GM21515 (cell line): Measurements from ENCODE around the gene HNRNPA2B1.
"Not testable (repeated sequence)": the region's sequence is repeated elsewhere in the genome, so short reads cannot be mapped to it uniquely, and the experiment has no call there.

Experiments
- ATAC-seq: cut with Tn5 transposase; IDR thresholded peaks from one replicate; pipeline ENCODE4 v1.9.1; 2021; ENCODE audit not compliant: unreplicated experiment

Gene HNRNPA2B1

GRCh38 chr7:26166684-26167266 lies 33.8 kb downstream of the HNRNPA2B1 start:
- peak; percentile 30 for ATAC-seq

GRCh38 chr7:26165950-26166683 lies 34.4 kb downstream of the HNRNPA2B1 start:
- no peak for ATAC-seq

GRCh38 chr7:26163804-26164203 lies 36.7 kb downstream of the HNRNPA2B1 start:
- ATAC-seq, result not testable (repeated sequence)

- no peak for ATAC-seq
Measured at GRCh38 chr7:26162431-26162830, 38.1 kb downstream of the HNRNPA2B1 start.

- no peak for ATAC-seq
Measured at GRCh38 chr7:26160896-26161295, 39.6 kb downstream of the HNRNPA2B1 start.

GRCh38 chr7:26159243-26159642 lies 41.3 kb downstream of the HNRNPA2B1 start:
- no peak for ATAC-seq

GRCh38 chr7:26157520-26158105 lies 42.9 kb downstream of the HNRNPA2B1 start:
- no peak for ATAC-seq

DNA sequence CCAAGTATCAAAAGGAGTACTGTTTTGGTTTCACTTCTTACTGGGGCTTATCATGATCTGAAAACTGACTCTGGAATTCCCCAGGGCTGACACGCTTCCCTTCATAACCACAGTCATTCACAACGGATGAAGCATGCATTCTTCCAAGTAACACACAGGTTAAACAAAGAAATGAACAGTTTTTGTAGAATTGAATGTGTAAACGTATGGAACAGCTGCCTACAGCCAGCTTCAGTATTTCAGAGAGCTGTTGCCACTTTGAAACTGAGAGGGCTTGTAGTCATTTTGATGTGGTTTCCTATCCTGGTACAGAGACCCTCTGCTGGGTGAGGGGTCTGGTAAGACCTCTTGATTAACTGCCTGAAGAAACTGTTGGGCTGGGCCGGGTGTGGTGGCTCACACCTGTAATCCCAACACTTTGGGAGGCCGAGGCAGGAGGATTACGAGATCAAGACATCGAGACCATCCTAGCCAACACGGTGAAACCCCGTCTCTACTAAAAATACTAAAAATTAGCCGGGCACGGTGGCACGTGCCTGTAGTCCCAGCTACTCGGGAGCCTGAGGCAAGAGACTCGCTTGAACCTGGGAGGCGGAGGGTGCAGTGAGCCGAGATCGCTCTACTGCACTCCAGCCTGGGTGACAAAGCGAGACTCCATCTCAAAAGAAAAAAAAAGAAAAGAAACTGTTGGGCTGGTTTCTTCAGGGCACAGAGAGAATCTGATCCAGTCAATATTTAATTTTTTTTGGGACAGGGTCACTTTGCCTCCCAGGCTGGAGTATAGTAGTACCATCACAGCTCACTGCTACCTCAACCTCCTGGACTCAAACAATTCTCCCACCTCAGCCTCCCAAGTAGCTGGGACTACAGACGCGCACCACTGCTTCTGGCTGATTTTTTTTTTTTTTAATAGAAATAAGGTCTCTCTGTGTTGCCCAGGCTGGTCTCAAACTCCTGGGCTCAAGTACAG lies 43.8 kb downstream of the HNRNPA2B1 start:
- peak; percentile 31 for ATAC-seq

- ATAC-seq, result no peak
Measured at GRCh38 chr7:26155531-26156375, 44.8 kb downstream of the HNRNPA2B1 start.

GRCh38 chr7:26153823-26154783 lies 46.4 kb downstream of the HNRNPA2B1 start:
- no peak for ATAC-seq

- ATAC-seq, result no peak
Measured at GRCh38 chr7:26153241-26153822, 47.2 kb downstream of the HNRNPA2B1 start.

GRCh38 chr7:26152782-26153240 lies 47.7 kb downstream of the HNRNPA2B1 start:
- ATAC-seq, result peak; percentile 19

- peak; percentile 62 for ATAC-seq
Measured at GRCh38 chr7:26151953-26152781, 48.4 kb downstream of the HNRNPA2B1 start, which contains the start of gene NFE2L3. Gene NFE2L3, plus strand, starts transcription at chr7:26152198. Its CDS starts 301 bp downstream, at chr7:26152499.

GRCh38 chr7:26151650-26151952 lies 48.9 kb downstream of the HNRNPA2B1 start:
- no peak for ATAC-seq

DNA sequence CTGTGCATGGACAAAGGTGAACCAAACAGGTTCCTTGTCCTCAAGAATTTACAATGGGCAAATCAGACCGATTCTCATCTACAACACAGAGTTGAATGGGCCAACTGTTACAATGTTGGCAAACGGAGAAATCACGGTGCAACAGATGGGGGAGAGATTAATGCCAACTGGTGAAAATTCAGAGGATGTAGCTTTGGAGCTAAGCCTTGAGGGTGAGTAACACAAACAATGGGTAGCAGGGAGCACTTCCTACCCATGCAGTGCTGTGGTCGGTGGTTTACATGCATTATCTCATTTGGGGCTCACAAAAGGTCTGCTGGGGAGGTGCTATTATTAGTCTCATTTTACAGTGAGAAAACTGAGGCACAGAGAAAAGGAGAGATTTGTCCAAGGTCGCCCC lies 49.5 kb downstream of the HNRNPA2B1 start:
- no peak for ATAC-seq

- no peak for ATAC-seq
Measured at GRCh38 chr7:26149391-26149977, 51.1 kb downstream of the HNRNPA2B1 start.

DNA sequence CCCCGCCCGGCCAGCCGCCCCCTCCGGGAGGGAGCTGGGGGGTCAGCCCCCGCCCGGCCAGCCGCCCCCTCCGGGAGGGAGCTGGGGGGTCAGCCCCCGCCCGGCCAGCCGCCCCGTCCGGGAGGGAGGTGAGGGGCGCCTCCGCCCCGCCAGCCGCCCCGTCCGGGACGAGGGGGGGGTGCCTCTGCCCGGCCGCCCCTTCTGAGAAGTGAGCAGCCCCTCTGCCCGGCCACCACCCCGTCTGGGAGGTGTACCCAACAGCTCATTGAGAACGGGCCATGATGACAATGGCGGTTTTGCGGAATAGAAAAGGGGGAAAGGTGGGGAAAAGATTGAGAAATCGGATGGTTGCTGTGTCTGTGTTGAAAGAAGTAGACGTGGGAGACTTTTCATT lies 52.2 kb downstream of the HNRNPA2B1 start:
- not testable (repeated sequence) for ATAC-seq
